HEK293T (cell line): Measurements from ENCODE around the gene SLITRK3.

ENCODE experiments used
- CTCF ChIA-PET: fragments of 350-600 bp; formaldehyde crosslinking; extraction: SDS; loops from one replicate; lab custom pipeline; 2021; ENCODE audit warnings: antibody characterized with exemption, inconsistent platforms; lab: Yijun Ruan, JAX
- POLR2A ChIA-PET: fragments of 350-600 bp; formaldehyde crosslinking; extraction: SDS; loops from one replicate; lab custom pipeline; 2020; ENCODE audit warnings: antibody characterized with exemption, inconsistent platforms; lab: Yijun Ruan, JAX
- DNase-seq: peaks from one replicate; pipeline ENCODE4 v3.0.0; 2012; ENCODE audit warnings: mixed read lengths; ENCODE audit errors: extremely low spot score
- ARNT ChIP-seq: fragments of 450-650 bp; IDR thresholded peaks from 2 replicates; pipeline ENCODE4 v1.6.1; 2017; ENCODE audit warnings: mild to moderate bottlenecking
- BHLHE40 ChIP-seq: fragments of 450-650 bp; IDR thresholded peaks from 2 replicates; pipeline ENCODE4 v1.6.1; 2016; ENCODE audit warnings: mild to moderate bottlenecking, moderate library complexity, borderline replicate concordance
- CTBP1 ChIP-seq: fragments of 450-650 bp; IDR thresholded peaks from 2 replicates; pipeline ENCODE4 v1.6.1; 2016; ENCODE audit warnings: borderline replicate concordance
- ELF4 ChIP-seq: fragments of 450-650 bp; IDR thresholded peaks from 2 replicates; pipeline ENCODE4 v1.6.1; 2017; ENCODE audit warnings: antibody characterized with exemption
- FOXA1 ChIP-seq: fragments of 450-650 bp; IDR thresholded peaks from 2 replicates; pipeline ENCODE4 v1.6.1; 2016; ENCODE audit warnings: mild to moderate bottlenecking
- FOXK2 ChIP-seq: fragments of 450-650 bp; IDR thresholded peaks from 2 replicates; pipeline ENCODE4 v1.6.1; 2016; ENCODE audit warnings: mild to moderate bottlenecking
- FOXM1 ChIP-seq: fragments of 450-650 bp; IDR thresholded peaks from 2 replicates; pipeline ENCODE4 v1.6.1; 2017; ENCODE audit warnings: mild to moderate bottlenecking, borderline replicate concordance
- HDGF ChIP-seq: fragments of 450-650 bp; IDR thresholded peaks from 2 replicates; pipeline ENCODE4 v1.6.1; 2017; ENCODE audit warnings: antibody characterized with exemption, borderline replicate concordance
- L3MBTL2 ChIP-seq: fragments of 450-650 bp; conservative IDR thresholded peaks from 2 replicates; pipeline ENCODE4 v1.6.1; 2016; ENCODE audit warnings: mild to moderate bottlenecking
- LEF1 ChIP-seq: fragments of 450-650 bp; IDR thresholded peaks from 2 replicates; pipeline ENCODE4 v1.6.1; 2017; ENCODE audit warnings: mild to moderate bottlenecking, borderline replicate concordance
- NFRKB ChIP-seq: fragments of 450-650 bp; IDR thresholded peaks from 2 replicates; pipeline ENCODE4 v1.6.1; 2016; ENCODE audit warnings: mild to moderate bottlenecking, moderate library complexity
- SP1 ChIP-seq: fragments of 450-650 bp; IDR thresholded peaks from 2 replicates; pipeline ENCODE4 v1.6.1; 2017
- SUZ12 ChIP-seq: fragments of 450-650 bp; IDR thresholded peaks from 2 replicates; pipeline ENCODE4 v1.6.1; 2016; ENCODE audit warnings: mild to moderate bottlenecking
- TARDBP ChIP-seq: fragments of 450-650 bp; IDR thresholded peaks from 2 replicates; pipeline ENCODE4 v1.6.1; 2016
- ZNF384 ChIP-seq: fragments of 450-650 bp; IDR thresholded peaks from 2 replicates; pipeline ENCODE4 v1.6.1; 2016
- TF ChIP-seq, protein P1 (sequence below): fragments of 450-650 bp; IDR thresholded peaks from 2 replicates; pipeline ENCODE4 v1.6.1; 2016

Gene SLITRK3

DNA sequence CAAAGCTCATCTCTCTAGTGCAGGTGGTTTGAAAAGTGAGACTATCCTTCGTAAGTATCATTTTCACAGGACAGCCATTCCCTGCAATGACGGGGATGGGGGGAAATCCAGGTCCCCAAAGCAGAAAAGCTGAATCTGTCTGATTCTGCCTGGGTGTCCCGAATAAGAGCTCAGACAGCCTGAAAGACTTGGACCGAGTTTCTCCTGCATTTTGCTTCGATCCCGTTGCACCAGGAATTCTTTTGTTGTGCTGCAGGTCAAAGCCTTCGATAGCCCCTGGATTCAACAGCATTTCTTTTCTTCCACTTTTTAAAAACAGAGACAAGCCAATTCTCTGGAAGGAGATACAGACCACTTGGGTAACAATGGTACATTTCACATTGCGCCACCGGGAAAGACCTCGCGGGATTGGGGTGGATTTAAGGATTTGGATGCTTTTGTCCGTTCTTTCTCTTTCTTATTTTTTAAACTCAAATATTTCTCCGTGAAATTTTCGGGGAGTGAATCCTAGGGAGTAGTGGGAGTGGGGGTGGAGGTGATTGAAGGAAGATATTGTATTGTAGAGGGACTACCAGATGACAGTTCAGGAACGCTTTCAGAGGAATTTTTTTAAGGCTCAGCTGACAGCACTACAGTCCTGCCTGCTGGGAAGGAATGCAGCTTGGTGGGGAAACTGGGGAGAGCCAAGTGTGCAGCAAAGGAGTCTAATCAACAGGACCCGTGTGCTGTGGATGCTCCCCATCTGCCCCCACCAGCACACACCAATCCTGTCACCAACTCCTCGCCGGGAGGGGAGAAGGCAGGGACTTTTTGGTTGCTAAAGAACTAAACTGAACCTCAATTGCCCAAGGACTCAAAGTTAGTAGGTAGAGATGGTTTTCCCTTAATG is 2.6 kb downstream of the SLITRK3 start:
- peak; percentile 15 for DNase-seq
- CTCF ChIA-PET, result interaction anchor here (1.1 kb wide), 1 partner anchor 13 kb away, joined by 6 read pairs; no protein-coding TSS in a partner anchor
- POLR2A ChIA-PET, result no interaction called here
- TF ChIP-seq SP1, result no peak
- TF ChIP-seq NFRKB, result no peak
- no peak for TF ChIP-seq BHLHE40
- TF ChIP-seq FOXA1, result no peak
- TF ChIP-seq ZNF384, result no peak
- TF ChIP-seq FOXK2, result no peak
- TF ChIP-seq SUZ12, result no peak
- no peak for TF ChIP-seq ELF4
- TF ChIP-seq TARDBP, result no peak

DNA sequence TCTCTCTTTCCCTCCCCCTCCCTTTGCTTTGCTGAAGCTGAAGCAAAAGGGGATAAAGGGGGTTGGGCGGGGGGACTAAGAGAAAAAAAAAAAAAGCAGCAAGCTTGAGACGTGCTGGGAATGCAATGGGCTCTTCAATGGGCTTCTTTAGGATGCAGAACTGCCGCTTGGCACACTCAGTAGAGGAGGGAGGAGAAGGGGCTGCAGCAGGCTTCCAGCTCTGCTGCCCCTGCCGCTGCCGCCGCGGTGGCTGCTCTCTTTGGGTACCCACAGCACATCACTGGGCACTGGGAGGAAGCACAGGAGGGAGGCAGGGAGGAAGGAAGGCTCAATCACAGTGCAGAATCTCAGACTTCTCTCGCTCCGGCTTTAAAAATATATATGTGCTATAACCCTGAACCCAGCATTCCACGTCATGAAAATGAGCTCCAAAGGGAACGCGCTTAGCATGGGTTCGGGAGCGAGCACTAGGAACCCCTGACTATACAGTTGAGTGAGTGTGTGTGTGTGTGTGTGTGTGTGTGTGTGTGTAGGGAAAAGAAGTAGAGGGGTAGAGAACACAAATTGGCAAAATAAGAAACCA is 3.5 kb downstream of the SLITRK3 start:
- peak; percentile 12 for DNase-seq
- POLR2A ChIA-PET, result no interaction called here
- TF ChIP-seq, protein P1, sequence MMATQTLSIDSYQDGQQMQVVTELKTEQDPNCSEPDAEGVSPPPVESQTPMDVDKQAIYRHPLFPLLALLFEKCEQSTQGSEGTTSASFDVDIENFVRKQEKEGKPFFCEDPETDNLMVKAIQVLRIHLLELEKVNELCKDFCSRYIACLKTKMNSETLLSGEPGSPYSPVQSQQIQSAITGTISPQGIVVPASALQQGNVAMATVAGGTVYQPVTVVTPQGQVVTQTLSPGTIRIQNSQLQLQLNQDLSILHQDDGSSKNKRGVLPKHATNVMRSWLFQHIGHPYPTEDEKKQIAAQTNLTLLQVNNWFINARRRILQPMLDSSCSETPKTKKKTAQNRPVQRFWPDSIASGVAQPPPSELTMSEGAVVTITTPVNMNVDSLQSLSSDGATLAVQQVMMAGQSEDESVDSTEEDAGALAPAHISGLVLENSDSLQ, result no peak
- TF ChIP-seq ARNT (no peak), L3MBTL2 (no peak), ZNF384 (peak; percentile 60), SUZ12 (no peak), HDGF (no peak), ELF4 (no peak), SP1 (no peak)
- CTCF ChIA-PET, result interaction anchor here (1.1 kb wide), 1 partner anchor 14 kb away, joined by 6 read pairs; no protein-coding TSS in a partner anchor

DNA sequence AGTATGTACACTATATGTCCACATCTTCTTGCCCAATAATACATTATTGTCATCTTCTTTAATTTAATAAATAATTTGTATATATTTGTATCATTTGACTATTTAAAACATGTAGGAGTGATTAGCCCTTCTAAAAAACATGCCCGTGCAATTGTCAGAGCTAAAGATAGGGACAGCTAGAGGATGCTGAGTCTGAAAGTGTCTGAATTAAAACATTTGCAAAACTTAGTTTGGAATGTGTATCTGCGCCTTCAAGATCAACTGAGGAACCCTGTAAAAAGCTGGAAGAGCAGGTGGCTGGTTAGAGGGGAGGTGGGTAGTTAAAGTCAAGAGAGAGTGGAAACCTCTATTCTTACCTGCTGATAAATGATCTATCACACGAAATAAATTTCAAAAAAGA is 4.7 kb downstream of the SLITRK3 start:
- ChIA-PET CTCF (no interaction called here), POLR2A (no interaction called here)
- DNase-seq, result no peak
- TF ChIP-seq CTBP1 (no peak), FOXA1 (no peak), BHLHE40 (no peak), FOXK2 (no peak), TARDBP (no peak), L3MBTL2 (no peak), ARNT (no peak), LEF1 (no peak), SUZ12 (no peak), FOXM1 (no peak), NFRKB (no peak), HDGF (no peak), ELF4 (no peak), SP1 (no peak), ZNF384 (no peak)
- TF ChIP-seq, protein P1, result no peak

DNA sequence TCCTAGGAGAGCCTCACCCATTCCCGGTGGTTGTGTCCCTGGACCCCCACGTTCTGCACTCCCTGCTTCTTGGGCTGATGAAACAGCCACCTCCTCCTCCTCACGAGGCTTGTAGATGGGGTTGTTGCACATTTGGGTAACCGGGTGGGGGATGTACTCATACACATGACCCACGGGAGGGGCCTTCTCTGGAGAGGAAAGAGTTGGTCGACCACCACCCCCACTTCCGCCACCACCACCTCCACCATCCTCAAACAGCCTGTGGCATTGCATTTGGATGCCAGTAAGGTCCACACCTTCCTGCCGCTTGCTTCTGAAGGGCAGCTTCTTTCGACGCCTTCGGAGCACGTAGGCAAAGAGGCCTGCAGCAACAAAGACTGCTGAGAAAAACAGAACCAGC is 7.7 kb downstream of the SLITRK3 start:
- no peak for DNase-seq
- ChIA-PET CTCF (no interaction called here), POLR2A (no interaction called here)
- TF ChIP-seq SUZ12, result no peak
- TF ChIP-seq FOXM1, result no peak
- TF ChIP-seq ARNT, result no peak
- TF ChIP-seq ELF4, result no peak
- TF ChIP-seq LEF1, result no peak
- TF ChIP-seq FOXK2, result no peak
- TF ChIP-seq ZNF384, result no peak
- TF ChIP-seq CTBP1, result no peak
- TF ChIP-seq SP1, result no peak
- no peak for TF ChIP-seq TARDBP
- TF ChIP-seq, protein P1, result no peak
- TF ChIP-seq BHLHE40, result no peak
- no peak for TF ChIP-seq L3MBTL2
- TF ChIP-seq HDGF, result no peak
- TF ChIP-seq NFRKB, result no peak

DNA sequence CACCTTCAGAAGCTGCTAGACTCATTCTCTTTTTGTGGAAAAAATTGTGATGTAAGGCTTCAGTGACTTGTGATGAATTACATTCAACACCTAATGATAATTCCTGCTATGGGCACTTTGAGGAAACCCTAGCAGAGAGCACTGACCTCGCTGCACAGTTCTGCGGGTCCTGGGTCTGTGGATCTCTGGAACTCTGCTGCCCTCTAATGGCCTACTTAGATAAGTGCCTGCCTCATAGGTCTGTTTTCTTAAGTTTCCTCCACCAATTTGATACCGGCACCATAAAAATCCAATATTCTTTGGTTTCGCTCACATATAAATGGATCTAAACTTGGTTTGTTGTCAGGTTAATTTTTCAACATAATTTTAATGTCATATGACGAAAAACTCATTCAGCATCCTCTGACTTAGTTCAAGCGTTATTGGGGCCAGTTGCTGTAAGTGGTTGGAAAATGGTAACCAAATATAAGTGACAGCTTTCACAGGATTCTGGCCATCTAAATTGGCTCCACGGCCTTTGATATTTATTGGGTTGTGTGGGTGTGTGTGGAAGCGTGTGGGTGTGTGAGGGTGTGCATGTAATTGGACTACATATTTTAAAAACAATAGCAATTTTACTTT is 10.4 kb downstream of the SLITRK3 start:
- TF ChIP-seq SP1 (no peak), BHLHE40 (no peak), NFRKB (no peak), ARNT (no peak), SUZ12 (no peak), FOXA1 (no peak), ZNF384 (no peak), FOXK2 (no peak), LEF1 (no peak), L3MBTL2 (no peak), FOXM1 (no peak), CTBP1 (no peak), ELF4 (no peak), TARDBP (no peak), HDGF (no peak)
- TF ChIP-seq, protein P1, result no peak
- ChIA-PET CTCF (no interaction called here), POLR2A (no interaction called here)
- DNase-seq, result peak; percentile 61
